C4-2B (cell line): ENCODE data around the gene CASKIN2.

Experiments
- H3K27ac ChIP-seq: fragments of 450-650 bp; 2 replicates; pipeline ENCODE4 v1.5.1; 2017
- ZFX ChIP-seq: fragments of 450-650 bp; IDR thresholded peaks from 2 replicates; pipeline ENCODE4 v1.6.1; 2017
- TF ChIP-seq, protein P1 (sequence below): fragments of 450-650 bp; conservative IDR thresholded peaks from 2 replicates; pipeline ENCODE4 v1.5.1; 2017; ENCODE audit warnings: mild to moderate bottlenecking

CASKIN2 gene

DNA sequence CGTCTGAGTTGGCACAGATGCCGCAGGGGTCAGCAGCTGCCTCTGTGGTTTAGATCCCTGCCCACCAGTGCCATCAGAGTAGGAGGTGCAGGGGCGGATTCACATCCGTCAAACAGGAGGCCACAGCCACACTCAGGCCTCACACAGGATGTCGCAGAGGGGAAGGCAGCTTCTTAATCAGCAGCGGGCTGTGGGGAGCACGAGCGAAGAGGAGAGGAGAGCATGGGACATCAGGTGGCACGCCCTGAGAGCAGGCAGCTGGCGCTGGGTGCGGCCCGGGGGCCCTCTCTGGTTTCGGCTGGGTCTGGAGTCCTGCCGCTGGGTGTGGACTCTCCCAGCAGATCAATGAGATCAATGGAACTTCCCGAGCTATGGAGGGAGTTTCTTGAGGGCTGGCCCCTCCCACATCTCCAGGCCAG is 19.8 kb upstream of the CASKIN2 start:
- no peak overlapping the region for H3K27ac ChIP-seq
- no peak for TF ChIP-seq ZFX

DNA sequence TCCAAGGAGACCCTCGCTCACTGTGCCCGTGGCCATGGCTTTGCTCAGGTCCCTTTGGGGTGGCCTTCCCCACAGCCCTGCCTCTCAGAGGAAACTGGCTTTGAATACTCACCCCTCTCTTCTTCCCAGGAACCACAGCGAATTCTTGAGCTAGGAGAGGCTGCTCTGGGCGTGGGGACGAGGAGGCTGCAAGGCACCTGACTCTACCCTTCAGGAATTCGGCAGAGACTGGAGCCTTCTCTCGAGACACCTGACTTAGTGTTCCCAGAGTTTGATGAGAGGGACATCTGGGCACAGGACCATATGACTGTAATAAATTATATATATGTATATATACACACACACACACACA is 16.4 kb upstream of the CASKIN2 start:
- no peak for TF ChIP-seq ZFX
- TF ChIP-seq, protein P1, sequence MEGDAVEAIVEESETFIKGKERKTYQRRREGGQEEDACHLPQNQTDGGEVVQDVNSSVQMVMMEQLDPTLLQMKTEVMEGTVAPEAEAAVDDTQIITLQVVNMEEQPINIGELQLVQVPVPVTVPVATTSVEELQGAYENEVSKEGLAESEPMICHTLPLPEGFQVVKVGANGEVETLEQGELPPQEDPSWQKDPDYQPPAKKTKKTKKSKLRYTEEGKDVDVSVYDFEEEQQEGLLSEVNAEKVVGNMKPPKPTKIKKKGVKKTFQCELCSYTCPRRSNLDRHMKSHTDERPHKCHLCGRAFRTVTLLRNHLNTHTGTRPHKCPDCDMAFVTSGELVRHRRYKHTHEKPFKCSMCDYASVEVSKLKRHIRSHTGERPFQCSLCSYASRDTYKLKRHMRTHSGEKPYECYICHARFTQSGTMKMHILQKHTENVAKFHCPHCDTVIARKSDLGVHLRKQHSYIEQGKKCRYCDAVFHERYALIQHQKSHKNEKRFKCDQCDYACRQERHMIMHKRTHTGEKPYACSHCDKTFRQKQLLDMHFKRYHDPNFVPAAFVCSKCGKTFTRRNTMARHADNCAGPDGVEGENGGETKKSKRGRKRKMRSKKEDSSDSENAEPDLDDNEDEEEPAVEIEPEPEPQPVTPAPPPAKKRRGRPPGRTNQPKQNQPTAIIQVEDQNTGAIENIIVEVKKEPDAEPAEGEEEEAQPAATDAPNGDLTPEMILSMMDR, result no peak

DNA sequence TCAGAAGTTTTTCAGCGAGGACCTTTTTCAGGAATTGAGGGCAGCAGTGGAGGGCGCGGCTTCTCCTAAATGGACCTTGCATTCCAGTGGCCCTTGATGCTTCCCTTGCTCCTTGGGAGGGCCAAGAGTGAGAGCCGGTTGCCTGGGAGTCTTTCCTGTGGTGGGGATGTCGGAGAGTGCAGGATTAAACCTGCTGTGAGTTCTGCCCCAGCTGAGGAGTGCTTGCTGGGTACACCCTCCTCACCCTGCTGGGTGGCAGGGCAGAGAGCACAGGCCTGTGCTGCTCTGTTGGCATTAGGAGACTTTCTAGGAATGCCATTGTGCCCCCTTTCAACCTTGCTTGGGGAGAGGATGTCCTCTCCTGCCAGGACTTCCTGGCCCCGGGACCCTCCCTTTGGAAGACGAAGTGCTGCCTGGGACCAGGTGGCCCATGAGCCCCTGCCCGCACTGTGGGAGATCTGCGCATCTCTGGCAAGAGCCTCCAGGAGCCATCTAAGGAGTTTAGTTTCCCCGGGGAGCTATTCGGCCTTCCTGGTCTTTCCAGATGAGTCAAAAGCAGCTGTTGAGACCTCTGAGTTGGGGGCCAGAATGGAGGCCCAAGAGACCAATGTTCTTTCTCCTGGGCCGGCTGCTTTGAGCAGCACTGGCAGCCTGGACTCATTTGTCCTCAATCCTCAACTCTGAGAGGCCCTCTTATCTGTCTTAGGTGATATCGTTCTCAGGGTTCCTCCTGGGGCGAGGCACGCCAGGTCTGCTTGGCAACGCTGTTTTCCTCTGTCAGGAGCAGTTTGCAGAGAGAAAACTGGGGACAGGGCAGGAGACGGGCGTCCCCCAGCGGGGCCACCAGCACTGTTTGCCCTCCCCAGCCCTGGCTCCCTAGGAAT is 15.7 kb upstream of the CASKIN2 start:
- TF ChIP-seq, protein P1, result no peak
- no peak for TF ChIP-seq ZFX
- H3K27ac ChIP-seq, result no peak overlapping the region

More for the DNA sequence above, 16.4 kb upstream of the CASKIN2 start:
- no peak overlapping the region for H3K27ac ChIP-seq

DNA sequence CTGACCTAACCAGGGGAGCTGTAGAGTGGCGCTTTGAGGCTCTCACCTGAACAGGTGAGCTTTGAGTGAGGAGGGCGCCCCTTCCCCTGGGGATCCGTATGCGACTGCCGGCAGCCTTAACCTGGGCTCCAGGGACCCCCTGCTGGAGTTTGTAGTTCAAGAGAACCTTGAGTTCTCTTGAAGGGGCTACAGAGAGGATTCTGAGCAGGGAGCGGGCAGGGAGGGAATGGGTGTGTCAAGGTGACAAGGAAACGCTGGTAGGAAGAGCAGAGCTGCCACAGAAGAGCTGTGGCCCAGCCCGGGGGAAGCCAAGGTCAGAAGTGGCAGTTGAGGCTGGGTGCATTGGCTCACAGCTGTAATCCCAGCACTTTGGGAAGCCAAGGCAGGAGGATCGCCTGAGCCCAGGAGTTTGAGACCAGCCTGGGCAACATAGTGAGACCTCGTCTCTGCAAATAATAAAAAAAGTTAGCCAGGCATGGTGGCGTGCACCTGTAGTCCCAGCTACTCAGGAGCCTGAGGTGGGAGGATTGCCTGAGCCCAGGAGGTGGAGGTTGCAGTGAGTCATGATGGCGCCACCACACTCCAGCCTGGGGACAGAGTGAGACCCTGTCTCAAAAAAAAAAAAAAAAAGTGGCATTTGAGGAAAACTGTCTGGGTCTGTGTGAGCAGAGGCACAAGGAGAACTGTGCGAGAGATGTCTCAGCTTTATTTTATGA is 11.4 kb upstream of the CASKIN2 start:
- no peak for TF ChIP-seq ZFX
- TF ChIP-seq, protein P1, result no peak
- peak overlapping the region; percentile 92 for H3K27ac ChIP-seq

DNA sequence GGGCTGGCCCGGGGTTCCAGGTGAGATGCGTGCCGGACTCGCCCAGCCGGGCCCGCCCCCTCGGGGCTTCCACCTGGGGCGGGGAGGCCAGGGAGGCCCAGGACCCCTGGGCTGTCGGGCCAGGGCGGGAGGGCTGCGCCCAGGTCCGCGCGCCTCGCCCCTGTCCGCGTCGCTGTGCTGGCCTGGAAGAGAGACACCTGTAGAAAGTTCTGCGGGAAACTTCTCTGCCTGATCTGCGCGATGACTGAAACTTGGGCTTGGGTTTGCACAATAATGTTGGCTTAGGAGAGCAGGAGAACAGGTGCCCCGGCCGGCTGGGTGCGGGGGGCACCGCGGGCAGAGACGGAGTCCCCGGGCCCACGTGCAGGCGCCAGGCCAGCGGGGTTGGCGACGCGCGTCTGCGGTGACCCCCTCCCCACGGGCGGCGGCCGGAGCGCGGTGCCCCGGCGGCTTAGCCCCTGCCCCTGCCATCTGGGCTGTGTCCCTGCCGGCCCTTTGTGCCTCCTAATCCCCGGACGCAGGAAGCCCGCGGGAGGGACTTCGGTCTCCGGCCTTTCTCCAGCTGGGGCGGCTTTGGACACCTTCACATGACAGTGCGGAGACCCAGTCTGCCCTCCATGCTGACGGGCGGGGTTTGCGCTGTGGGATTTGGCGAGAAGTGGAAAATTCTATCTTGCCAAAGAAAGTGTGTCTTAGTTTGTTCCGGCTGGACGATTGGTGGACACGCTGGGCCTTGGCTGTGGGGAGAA is 10.6 kb upstream of the CASKIN2 start:
- peak overlapping the region; percentile 92 for H3K27ac ChIP-seq

DNA sequence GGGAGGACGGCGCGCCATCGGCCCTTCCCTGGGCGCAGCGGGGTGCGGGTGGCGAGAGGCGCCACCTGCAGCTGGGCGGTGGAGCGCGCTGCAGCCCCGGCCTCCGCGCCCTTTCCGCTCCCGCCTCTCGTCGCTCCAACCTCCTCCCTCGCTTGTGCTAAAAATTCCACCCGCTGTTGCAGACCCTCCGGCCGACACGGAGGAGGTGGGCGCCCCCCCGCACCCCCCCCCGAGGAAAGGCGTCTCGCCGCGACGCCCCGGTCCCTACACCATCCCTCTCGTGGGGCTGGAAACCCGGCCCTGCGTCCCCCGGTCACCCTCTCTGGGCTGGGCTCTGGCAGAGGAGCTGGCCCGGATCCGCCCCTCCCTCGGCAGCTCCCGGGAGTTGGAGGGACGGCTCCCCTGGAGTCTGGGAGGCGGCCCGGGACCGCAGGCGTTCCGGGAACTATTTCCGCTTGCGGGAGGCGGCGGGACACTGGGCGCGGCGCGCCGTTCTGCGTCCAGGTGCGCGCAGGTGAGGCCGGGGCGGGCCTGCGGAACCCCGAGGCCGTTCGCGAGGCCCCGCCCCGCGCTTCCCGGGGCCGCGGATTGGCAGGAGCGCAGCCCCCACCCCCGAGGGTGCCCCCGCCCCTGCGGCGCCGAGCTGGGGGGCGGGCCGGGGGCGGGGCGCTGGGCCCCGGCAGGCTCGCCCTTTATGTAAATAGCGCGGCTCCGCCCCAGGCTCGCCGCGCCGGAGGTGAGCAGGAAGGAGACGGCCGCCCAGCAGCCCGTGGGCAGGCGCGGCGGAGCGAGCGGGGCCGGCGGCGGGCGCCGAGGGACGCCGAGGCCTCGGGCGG is 9.9 kb upstream of the CASKIN2 start, which contains the start of gene LLGL2:
Gene LLGL2, plus strand, starts transcription at position 728 of the 836 bp plus-strand sequence. CDS start 17,730 bp downstream, outside the sequence.
- H3K27ac ChIP-seq, result peak within 1 kb of the TSS; percentile 92
- 0 out of 2 replicates have a peak, but pooled peaks have one; percentile 5 for TF ChIP-seq ZFX
- TF ChIP-seq, protein P1, result peak; percentile 81

More for the DNA sequence above, 10.6 kb upstream of the CASKIN2 start:
- TF ChIP-seq, protein P1, result no peak
- peak; percentile 56; the same call in 1 of the 2 replicates for TF ChIP-seq ZFX
